Measurements from ENCODE around the gene KRTAP19-8.

GRCh38 chr21:31041295-31042079 is 3.2 kb upstream of the KRTAP19-8 start:
- TF ChIP-seq CTCF (IDR thresholded peaks at IDR 0.05; ENCODE audit: insufficient read depth, low read depth, low read length) = no peak
- no peak for TF ChIP-seq EZH2 (IDR thresholded peaks at IDR 0.05; ENCODE audit: insufficient read depth, low read length)
